ENCODE data around the gene SLC38A10. TPM values are rescaled to one million over a fixed set of nuclear protein-coding genes. Genes with fewer than 3 reads are reported as not detected.

The SLC38A10 gene
- total RNA-seq, 2 experiments from 2014 or later: 48.3 to 49.5 TPM

DNA sequence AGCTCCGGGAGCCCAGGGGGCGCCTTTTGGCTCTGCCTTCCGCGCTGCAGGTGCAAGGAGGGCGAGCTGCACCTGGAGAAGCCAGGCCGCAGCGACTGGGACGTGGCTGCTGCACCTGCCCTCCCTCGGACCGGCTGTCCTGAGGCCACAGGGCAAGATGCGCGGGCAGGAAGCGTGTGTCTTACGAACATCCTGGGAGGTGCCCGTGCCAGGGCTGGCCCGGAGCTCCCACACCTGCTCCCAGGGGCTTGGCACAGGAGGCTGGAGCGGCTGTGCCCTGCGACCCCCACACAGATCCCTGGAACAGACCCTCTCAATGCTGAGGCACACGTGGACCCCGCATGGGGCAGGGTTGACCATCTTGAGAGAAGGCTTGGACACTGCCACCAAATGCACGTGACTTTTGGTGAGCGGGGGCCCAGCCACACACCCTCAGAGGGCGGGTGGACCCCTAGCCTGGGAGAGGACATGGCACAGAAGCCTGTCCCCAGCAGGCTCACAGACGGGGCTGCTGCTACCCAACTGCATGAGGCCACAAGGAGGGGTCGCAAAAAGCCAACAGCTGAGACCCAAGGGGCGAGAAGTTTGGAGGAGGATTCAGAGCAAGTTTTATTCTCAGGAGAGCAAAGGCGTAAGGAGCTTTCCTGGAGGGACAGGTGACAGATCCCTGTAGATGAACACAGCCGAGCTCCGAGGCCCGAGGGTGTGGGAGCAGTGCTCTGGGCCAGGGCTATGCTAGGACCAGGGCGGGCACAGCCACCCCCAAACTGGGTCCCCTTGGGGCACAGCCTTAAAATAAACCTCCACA, 44.6 kb downstream of the SLC38A10 start:
- CTCF ChIA-PET: interaction anchor here (0.8 kb wide), 1 partner anchor 50 kb away, joined by 3 read pairs; no protein-coding TSS in a partner anchor
- POLR2A ChIA-PET: interaction anchor here (0.6 to 1.3 kb wide), 2 partner anchors 12 to 262 kb away, joined by 3 read pairs; partner anchors contain the start of genes NDUFAF8 and TEPSIN

DNA sequence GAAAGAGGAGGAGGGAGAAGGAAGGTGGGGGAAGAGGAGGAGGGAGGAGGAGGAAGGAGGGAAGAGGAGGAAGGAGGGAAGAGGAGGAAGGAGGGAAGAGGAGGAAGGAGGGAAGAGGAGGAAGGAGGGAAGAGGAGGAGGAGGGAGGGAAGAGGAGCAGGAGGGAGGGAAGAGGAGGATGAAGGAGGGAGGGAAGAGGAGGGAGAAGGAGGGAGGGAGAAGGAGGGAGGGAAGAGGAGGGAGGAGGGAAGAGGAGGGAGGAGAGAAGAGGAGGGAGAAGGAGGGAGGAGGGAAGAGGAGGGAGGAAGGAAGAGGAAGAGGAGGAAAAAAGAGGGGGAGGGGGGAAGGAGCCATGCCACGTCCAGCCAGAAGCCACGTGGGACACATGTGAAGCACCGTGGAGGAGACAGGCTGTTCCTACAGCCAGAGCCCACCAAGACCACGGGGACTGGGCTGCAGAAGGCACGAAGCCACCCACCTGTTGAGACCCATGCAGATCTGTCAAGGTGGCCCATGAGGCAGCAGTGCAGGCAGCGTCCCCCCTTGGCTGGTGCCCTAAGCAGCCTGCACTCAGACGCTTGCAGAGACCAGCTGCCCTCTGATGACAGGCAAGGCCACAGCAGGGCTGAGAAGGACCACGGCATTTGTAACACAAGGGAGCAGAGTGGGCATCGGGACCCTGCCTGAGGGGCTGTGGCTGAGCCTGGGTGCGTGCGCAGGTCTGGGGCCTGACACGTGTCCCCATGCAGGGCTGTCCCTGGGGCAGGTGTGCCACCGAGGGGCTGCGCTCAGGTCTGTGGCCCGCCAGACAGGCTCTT, 45.7 kb downstream of the SLC38A10 start:
- POLR2A ChIA-PET: interaction anchor here (0.6 to 1.3 kb wide), 2 partner anchors 11 to 261 kb away, joined by 3 read pairs; partner anchors contain the start of genes NDUFAF8 and TEPSIN
- CTCF ChIA-PET: interaction anchor here (0.8 kb wide), 1 partner anchor 49 kb away, joined by 3 read pairs; no protein-coding TSS in a partner anchor

DNA sequence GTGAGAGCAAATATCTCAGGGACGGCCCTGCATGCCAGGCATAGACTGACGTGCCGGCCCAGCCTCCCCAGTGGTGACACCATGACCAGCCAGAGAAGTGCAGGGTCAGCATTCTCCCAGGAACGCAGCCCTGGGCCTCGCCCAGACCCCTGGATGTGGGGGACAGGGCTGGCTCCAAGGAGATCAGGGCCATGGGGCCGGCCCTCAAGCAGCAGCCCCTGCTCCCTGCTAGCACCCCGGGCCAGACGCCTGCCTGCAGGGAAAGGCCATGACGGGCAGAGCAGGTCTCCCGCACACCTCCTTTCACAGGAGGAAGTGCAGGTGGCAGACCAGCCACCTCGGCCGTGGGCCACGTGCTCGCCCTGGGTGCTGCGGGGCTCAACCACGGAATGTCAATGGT, 46.5 kb downstream of the SLC38A10 start:
- POLR2A ChIA-PET: no interaction called here
- CTCF ChIA-PET: interaction anchor here (0.6 kb wide), 1 partner anchor 646 kb away, joined by 4 read pairs; no protein-coding TSS in a partner anchor

DNA sequence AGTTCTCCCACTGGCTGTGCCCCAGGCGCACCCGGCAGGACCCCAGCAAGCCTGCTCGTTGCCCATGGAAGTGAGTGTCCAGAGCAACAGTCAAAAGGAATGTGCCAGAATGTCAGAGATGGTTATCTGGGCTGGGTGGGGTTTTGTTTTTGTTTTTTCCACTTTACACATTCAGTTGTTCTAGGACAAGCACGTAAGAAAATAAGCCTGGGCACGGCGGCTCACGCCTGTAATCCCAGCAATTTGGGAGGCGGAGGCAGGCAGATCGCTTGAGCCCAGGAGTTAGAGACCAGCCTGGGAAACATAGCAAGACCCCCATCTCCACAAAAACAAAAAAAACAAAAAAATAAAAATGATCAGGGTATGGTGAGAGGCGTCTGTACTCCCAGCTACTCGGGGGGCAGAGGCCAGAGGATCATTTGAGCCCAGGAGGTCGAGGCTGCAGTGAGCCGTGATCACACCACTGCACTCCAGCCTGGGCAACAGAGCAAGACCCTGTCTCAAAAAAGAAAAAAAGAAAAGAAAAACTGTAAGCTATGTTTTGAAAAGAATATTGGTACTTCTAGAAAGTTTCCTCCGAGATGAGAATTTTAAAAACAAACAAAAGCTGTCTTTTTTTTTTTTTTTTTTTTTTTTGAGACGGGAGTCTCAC, 47.6 kb downstream of the SLC38A10 start:
- ChIA-PET POLR2A (interaction anchor here (0.6 kb wide), 2 partner anchors 15 to 25 kb away, joined by 3 to 5 read pairs; partner anchors contain the start of gene CEP131), CTCF (no interaction called here)

DNA sequence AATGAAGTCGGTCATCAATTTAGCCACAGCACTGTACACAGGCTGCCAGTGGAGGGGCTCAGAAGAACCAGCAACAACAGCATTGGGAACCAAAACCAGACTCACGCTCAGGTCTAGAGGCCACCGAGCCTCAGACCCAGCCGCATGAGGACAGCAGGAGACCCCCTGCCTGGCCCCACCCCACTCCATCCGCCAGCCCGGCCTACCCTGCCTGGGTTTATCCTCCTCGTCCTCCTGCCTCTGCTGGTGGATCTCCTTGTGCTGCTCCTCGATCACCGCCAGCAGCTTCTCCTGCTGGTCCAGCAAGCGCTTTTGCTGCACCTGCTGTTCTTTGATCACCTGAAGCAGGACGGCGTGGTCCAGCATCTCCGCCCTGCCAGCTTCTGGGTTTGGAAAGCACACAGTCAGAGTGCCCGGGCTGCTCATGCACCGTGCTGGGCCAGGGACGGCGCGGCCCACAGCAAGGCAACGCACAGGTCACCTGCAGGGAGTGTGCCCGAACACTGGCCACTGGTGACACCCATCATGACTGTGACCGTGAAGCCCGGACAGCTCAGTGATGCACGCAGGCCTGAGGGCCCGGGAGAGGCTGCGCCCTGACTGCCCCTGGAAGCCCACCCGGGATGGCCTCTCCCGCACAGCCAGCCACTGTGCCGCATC, 48.3 kb downstream of the SLC38A10 start:
- POLR2A ChIA-PET: interaction anchor here (0.6 kb wide), 1 partner anchor 15 kb away, joined by 5 read pairs; no protein-coding TSS in a partner anchor
- CTCF ChIA-PET: no interaction called here

DNA sequence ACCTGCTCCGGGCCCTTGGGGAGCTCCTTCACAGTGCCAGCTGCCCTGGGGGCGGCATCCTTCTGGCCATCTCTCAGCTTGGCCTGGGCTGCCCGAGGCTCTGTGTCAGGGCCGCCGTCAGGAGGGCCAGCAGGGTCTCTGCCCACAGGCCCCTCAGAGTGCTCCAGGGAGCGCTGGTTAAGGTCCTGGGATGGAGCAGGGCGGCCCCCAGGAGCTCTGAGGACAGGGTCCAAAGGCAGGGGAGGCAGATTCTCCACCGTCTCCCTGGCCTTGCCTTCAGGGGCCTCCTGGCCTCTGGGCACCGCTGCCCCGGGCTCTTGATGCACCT, 48.8 kb downstream of the SLC38A10 start:
- ChIA-PET POLR2A (no interaction called here), CTCF (interaction anchor here (1.5 kb wide), 1 partner anchor 49 kb away, joined by 4 read pairs; the partner anchor contains the start of gene SLC38A10)

DNA sequence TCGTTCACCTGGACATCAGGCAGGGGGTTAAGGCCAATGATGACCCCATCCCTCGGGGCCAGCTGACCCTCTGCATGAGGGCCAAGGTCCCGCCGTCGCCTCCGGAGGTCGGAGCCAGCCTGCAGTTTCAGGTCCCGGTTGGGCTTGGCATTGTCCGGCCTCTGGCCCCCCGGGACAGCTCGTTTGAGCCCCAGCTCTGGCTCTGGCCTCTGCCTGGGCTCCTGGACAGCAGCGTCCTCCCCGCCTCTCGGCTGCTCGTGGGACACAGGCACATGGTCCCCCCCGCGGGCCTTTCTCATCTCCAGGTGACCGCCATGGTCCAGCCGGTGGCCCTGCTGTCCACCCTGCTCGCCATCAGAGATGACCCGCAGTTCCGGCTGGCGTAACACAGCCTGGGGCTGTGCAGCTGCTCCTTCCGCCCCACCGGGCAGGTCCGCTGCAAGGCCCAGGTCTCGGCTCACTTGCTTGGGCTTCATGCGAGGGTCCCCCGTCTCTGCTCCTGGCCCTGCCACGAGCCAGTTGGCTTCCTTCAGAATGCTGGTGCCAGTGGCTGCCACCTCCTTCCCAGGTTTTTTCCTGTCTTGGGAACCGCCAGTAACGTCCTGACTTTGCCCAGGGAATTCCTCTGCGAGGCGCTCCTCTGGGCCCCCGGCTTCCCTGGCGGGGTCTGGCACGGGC, 49.3 kb downstream of the SLC38A10 start:
- CTCF ChIA-PET: interaction anchor here (1.5 kb wide), 1 partner anchor 50 kb away, joined by 4 read pairs; the partner anchor contains the start of gene SLC38A10
- POLR2A ChIA-PET: interaction anchor here (1.3 kb wide), 1 partner anchor 40 kb away, joined by 4 read pairs; no protein-coding TSS in a partner anchor

DNA sequence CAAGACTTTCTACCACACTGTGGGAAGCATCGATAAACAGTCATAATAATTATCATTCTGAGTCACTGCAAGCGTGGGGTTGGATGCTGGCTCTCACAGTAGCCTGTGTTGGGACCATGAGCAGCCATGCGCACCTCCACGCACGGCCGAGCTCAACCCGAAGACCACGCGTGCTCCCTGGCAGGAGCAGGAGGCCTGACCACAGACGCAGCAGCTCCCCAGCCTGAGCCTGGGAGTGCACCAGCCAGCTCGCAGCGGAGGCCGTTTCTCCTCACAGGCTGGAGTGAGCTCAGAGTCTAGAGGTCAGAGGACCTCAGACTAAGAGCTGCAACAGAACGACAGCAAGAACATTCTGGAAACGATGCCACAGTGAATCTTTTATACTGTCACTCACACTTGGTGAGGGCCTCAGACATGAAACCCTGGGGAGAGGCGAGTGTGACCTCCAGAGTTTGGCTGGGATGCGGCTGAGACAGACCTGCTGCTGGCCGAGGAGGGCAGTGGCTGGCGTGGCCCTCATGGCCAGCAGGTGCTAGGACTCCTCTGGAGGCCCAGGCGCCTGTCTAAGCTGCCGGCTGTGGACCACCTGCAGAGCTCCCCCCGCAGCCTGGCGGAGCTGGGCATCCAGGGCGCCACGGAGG, 50.0 kb downstream of the SLC38A10 start:
- ChIA-PET CTCF (interaction anchor here (1.5 kb wide), 1 partner anchor 50 kb away, joined by 4 read pairs; the partner anchor contains the start of gene SLC38A10), POLR2A (interaction anchor here (1.3 kb wide), 1 partner anchor 40 kb away, joined by 4 read pairs; no protein-coding TSS in a partner anchor)

DNA sequence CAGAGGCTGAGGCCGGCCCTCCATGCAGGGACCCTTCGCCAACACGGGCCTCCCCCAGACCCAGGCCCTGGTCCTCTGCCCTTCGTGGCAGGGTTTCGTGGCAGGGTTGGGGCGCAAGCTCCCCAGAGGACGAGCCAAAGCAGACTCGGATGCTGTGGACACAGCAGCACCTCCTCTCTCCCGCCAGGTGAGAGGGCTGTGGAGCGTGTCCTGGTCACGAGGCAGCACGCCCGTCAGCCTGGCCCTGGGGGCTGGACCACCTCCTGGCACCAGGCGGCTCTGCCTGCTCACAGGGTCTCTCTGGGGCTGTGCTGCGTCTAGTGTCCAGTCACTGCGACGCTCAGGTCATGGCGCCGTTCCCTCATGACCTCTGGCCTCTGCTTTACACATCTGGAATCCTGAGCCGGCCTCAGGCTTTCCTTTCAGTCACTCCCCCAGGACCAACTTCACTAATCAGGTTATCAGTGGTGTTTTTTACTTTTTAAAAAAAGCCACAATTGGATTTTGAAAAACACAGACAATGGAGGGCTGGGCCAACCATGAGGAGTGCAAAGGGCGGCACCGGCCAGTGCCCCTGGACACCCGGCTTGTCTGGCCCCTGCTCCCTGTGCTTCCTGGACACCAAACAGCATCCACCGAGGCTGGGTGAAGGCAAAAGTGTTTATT, 50.6 kb downstream of the SLC38A10 start:
- POLR2A ChIA-PET: interaction anchor here (1.3 kb wide), 1 partner anchor 41 kb away, joined by 4 read pairs; no protein-coding TSS in a partner anchor
- CTCF ChIA-PET: interaction anchor here (1.5 kb wide), 1 partner anchor 51 kb away, joined by 4 read pairs; the partner anchor contains the start of gene SLC38A10

DNA sequence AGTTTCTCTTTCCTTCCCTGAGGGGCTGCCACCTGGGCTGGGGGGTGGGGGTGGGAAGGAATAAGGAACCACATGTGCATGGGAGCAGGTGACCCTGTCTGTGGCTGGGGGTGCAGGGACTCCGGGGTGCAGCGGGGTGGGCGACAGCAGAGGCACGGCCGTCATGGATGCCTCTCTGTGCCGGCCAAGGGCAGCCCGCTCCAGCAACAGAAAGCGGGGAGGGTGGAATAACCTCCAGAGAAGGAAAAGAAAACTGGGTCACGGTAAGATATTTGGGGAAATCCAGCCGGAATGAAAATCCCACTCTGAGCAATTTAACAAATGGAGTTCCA, 51.8 kb downstream of the SLC38A10 start:
- POLR2A ChIA-PET: no interaction called here
- CTCF ChIA-PET: no interaction called here

DNA sequence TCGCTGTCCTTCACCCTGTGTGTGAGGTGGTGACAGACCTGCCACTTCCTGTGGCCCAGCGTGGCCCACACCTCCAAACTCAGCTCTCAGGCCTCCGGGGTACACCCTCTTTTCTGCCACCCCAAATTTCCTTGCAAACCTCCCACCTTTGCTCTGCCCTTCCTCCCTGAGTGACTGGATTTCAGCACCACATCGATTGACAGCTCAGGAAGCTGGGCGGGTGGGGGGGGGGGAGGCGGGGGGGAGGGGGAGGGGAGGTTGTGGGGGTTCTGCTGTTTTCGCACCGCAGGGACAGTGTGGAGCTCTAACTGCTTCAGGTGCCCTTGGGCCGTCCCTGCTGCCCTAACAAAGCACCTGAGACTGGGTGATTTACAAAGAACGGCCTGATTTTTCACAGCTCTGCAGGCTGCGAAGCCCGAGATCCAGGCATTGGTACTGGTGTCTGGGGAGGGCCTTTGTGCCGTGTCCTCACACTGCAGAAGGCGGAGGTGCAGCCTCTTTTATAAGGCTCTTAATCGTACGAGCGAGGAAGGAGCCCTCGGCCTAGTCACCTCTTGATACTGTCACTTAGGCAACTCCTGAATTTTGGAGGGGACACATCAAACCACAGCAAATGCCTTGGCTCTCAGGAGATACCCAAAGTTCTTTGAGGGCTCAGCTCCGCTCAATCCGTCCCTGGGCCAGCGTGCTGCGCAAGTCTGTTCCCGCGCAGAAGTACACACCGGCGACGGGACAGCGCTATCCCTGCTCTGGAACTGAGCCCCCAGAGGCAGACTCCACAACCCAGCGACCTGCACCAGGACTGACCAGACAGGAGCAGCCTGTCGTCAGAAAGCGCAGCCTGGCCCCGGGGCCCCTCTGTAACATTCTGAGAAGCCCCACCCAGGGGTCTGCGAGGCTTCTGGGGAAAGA, 52.4 kb downstream of the SLC38A10 start:
- POLR2A ChIA-PET: no interaction called here
- CTCF ChIA-PET: interaction anchor here (0.6 to 0.8 kb wide), 2 partner anchors 10 to 28 kb away, joined by 3 read pairs; no protein-coding TSS in a partner anchor

DNA sequence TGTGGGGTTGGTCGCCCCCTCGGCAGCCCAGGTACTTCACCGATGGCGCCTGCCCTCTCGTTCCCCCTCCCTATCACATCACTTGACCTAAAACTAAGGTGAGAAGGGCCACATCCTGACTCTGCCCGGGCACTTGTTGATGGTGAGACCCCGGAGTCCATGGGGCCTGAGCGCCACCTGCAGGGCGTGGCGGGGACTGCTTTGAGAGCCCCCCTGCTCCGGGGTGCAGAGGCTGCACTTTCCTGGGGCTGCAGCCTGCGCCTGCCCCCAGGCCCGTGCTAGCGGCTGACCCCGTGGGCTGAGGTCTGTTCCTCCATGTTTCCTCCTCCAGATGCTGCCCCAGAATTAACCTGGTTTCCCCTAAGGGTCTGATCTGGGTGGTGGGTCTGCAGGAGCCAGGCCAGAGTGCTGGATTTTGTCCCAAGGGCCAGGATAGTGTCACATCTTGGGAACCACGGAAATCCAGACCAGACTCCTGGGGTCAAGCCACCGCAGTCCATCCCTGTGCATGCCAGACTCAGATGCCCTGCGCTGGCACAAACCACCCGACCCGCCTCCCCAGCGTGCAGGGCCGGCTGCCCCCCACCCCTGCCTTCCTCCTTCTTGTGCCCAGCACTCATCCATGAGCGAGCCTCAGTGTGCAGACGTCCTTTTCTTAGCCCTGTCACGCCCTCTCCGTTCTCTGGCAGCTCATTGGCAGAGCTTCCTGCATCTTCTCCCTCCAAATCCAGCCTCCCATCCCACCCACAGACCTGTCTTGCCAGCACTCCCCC, 53.3 kb downstream of the SLC38A10 start:
- ChIA-PET CTCF (interaction anchor here (0.8 kb wide), 1 partner anchor 29 kb away, joined by 3 read pairs; no protein-coding TSS in a partner anchor), POLR2A (no interaction called here)

DNA sequence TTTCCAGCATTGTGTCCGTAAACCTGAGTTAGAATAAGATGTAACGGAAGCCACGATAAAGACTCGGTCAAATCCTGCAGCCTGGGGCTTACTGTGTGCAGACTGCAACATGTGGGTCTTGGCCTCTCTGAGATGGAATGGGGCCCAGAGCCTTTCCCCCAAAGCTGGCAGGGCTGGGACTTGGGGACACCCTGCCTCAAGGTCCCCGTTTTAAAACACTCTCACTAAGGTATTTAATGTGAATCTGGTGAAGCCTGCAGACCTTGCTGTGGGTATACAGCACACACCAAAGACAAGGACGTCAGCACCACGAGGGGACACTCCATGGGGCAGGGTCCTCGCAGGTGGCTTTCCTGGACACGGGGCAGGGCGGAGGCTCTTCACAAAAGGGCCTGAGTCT, 53.9 kb downstream of the SLC38A10 start:
- POLR2A ChIA-PET: interaction anchor here (0.7 kb wide), 2 partner anchors 125 to 220 kb away, joined by 4 to 7 read pairs; no protein-coding TSS in a partner anchor
- CTCF ChIA-PET: no interaction called here

DNA sequence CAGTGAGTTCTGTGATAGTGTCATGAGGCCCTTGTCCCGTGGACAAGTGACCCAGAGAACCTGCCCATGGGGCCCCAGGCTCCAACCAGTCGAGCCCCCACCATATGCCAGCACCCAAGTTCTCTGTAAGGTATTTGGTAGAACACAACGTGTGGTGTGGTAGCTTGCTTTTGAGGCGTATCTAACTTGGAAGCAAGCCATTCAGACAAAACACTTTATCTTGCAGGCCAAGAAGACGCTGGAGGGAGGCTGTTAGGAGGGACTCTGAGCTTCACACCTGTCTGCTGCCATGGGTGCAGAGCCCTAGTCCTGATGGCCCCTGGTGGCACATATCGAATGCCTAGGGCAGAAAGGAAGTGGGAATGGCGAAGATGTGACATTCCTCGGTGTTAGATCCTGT, 54.3 kb downstream of the SLC38A10 start:
- POLR2A ChIA-PET: interaction anchor here (0.7 to 2.8 kb wide), 3 partner anchors 18 to 220 kb away, joined by 4 to 12 read pairs (median 7); partner anchors contain the start of gene CEP131

More for the DNA sequence above, 54.3 kb downstream of the SLC38A10 start:
- CTCF ChIA-PET: interaction anchor here (2.5 kb wide), 1 partner anchor 243 kb away, joined by 10 read pairs; no protein-coding TSS in a partner anchor

All from activated CD8-positive, alpha-beta memory T cell treated with anti-CD3 and anti-CD28 coated beads for 36 hours (primary cell).